Activated CD8-positive, alpha-beta memory T cell treated with anti-CD3 and anti-CD28 coated beads, Interleukin-2, amount 50 U/mL, for 4 hours (primary cell): ENCODE data around the gene OPCML.

ENCODE experiments used
- DNase-seq: peaks from one replicate; pipeline ENCODE4 v3.0.0-alpha.2; 2020

OPCML gene

DNA sequence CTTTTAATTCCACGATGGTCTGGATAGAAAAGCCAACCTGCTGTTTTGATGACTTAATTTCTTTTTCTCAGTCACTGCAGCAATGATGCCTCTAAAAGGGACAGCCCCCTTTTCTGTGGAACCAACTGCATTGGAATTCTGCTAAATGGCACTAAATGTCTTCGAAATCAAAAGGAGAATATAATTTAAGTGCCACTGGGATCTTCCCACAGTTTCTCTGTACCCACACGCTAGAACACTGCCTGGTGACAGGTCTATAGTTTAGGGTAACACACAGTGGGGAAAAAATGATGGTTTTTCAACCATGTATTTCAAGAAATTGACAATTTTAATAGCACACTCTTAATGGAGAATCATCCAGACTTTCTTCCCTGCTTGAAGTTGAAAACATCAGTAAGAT, 182.3 kb downstream of the OPCML start:
- DNase-seq: no peak

DNA sequence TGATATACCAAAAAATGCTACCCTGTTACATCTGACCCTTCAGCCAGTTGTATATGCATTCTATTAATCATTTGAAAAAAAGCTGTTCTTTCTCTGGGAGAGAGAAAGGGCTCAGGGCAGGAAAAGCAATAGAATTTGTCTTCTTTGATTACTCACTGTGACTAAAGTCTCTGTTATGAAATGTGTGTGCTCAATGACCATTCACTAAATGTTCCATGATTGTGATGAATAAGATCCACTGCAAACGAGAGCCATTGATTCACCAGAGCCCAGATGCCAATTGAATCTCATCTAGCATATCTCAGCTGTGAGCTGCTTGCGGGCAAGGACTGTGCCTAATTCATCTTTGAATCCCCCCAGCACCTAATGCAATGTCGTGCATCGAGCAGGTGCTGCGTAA, 184.3 kb downstream of the OPCML start:
- no peak for DNase-seq

GRCh38 chr11:133346137-133346536, 186.2 kb downstream of the OPCML start:
- no peak for DNase-seq

GRCh38 chr11:133343951-133344350, 188.3 kb downstream of the OPCML start:
- DNase-seq: no peak

DNA sequence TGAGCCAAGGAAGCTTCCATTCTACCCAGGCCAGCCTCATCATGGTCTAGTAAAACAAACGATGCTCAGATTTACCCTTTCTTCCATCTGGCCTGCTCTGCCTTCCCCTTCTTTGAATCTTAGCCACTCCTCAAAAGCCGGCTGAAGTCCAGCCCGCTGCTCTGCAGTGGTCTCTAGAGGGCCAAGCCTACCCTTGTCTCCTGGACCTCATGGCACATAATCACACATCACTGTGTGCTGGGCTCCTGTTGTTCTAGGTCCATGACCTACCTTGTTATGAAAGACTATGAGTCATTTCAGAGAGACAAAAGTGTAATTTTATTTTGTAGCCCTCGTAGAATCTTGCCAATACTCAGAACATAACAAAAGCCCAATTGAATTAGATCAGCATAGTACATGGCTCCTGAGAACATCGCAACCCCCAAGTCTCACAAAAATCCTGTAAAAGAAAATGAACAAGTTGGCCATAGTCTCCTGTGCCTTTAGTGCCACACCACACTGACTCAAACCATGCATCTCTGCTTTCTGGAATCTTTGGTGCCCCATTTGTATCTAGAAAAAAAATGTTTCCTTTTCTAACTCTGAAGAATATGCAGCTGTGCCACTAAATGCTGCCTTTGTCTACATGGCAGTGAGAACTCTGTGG, 192.7 kb downstream of the OPCML start:
- DNase-seq: no peak

- DNase-seq: no peak
These were observed 193.7 kb downstream of the OPCML start for GRCh38 chr11:133338588-133338987.

DNA sequence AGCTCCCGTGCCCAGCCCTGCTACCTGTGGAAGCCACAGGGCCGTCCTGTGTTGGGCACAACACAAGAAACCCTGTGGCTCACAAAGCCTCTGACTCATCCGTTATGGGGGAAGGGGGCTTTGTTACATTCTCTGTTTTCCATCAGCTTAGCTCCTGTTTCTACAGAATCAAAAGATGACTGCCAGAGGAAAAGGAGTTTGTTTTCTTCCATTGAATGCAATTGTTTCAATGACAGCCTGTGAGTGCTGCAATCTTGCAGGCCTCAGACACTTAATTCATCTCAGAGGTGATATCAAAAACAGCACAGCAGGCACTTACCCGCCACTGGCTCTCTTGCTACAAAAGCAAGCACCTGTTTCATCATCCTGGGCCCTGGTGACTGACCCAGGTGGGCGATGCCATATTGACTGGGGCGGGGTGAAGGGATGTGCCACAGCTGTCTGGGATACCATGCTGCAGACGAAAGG, 194.3 kb downstream of the OPCML start:
- no peak for DNase-seq

- DNase-seq: no peak
These were observed 195.1 kb downstream of the OPCML start for GRCh38 chr11:133337193-133337592.

- DNase-seq: no peak
These were observed 201.3 kb downstream of the OPCML start for GRCh38 chr11:133331031-133331430.

GRCh38 chr11:133326849-133327248, 205.5 kb downstream of the OPCML start:
- DNase-seq: no peak

DNA sequence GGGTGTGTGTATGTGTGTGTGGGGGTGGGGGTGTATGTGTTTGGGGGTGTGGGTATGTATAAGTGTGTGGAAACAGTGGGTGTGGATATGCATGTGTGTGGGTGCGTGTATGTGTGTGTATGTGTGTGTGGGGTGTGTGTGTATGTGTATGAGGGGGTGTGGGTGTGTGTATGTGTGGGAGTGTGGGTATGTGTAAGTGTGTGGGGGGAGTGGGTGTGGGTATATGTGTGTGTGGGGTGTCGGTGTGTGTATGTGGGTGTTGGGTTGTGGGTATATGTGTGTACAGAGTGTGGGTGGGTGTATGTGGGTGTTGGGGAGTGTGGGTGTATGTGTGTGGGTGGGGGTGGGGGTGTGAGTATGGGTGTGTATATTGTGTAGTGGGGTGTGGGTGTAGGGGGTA, 206.0 kb downstream of the OPCML start:
- DNase-seq: no peak

DNA sequence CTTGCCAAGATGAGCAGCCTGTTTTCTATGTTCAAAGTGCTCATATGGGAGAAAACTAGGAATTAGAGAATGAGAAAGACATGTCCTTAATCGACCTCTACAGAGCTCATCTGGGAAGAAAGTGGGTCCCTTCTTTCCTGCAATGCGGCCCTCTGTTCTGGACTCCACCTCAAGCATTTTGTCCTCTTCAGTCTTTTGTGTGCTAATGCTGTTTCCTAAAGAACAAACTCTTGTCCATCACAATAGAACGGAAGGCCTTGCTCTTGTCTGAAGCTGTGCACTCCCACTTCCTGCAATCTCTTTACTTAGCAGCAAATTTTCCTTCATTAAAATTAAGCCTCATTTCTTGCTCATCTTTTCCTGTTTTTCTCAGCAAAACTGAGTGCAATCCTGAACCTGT, 206.6 kb downstream of the OPCML start:
- no peak for DNase-seq

- no peak for DNase-seq
These were observed 208.9 kb downstream of the OPCML start for GRCh38 chr11:133323354-133323753.

DNA sequence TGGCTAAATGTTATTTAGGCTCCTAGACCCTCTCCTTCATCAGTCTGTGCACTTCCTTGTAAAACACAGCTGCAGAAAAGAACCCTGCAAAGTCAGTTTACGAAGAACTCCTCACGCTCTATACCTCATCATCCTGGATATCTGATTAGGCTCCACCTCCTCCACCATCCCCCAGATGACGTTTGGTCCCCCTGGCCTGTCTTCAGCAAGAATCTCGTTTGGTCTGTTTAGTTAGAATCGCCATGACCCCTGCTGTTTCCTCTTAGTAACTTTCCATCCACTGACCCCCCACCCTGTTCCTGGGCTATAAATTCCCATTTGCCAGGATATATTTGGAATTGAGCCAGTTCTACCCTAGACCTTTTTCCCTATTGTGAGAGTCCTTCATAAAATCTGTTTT, 214.1 kb downstream of the OPCML start:
- DNase-seq: no peak

- DNase-seq: no peak
These were observed 221.1 kb downstream of the OPCML start for GRCh38 chr11:133311230-133311629.

DNA sequence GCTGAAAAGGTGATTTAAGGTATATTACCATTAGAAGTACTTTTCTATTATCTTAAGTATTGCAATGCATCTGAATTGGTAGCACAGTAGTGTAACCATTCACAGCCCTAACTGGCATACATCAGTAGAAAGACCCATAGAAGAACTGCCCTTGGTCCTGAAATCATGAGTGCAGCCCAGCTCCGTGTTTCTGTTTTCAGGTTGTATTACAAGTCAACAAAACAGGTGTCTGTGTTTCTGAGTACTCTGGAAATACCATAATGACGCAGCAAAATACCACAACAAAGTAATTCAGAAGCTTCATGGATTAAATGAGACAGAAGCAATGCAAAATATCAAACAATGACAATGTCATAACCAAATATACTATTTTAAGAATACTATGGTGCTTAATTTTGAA, 226.3 kb downstream of the OPCML start:
- DNase-seq: no peak

DNA sequence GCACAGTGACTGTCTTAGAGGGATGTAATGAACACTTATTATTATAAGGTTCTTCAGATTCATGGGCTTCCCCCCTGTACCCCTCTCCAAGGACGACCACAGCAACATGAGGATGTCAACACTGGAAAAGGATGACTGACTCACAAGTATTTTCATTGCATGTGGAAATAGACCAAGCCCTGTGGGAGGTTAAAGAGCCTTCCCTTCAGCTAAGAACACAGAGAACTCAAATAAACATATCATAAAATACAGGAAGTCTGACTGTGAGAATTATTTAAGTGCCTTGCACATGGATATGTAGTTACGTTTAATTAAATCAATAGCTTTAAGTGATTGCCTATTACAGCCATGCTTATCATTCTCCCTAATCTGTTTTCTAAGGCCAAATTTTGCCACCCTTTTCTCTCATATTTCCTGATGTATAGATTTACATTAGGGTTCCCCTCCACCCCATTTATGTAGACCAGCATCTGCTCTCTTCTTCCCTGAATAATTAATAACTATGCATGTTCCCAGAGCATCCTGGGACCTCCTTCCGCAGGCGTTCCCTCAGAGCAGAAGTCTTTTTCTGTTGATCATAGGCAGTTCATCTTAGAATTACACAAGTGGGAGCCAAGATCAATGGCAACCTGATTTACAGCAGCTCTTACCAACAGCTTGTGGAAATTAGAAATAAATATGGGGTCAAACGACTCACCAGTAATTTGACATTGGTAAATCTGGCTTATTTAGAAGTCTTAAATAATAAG, 226.9 kb downstream of the OPCML start:
- no peak for DNase-seq

- DNase-seq: no peak
These were observed 229.0 kb downstream of the OPCML start for GRCh38 chr11:133303262-133303661.

- DNase-seq: no peak
These were observed 230.2 kb downstream of the OPCML start for GRCh38 chr11:133302056-133302455.

- no peak for DNase-seq
These were observed 231.6 kb downstream of the OPCML start for GRCh38 chr11:133300666-133301065.

- no peak for DNase-seq
These were observed 240.5 kb downstream of the OPCML start for GRCh38 chr11:133291780-133292179.

- no peak for DNase-seq
These were observed 246.9 kb downstream of the OPCML start for GRCh38 chr11:133285359-133285758.

DNA sequence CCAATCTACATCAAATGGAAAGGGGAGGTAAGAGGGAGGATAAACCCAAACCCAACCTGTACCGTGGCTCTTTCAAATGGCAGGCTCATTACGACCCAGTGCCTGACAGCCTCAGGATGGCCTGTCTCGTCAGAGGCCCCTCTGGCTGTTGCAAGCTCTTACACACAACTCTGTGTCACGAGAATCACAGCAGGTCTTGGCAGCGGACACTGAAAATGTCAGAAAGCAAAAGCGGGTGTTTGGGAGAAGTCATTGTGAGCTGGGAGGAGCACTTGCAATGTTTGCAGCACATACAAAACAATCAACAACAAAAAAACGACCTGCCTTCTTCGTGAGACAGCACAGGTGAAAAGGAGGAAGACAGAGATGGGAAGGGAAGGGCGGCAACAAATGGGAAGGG, 248.1 kb downstream of the OPCML start:
- no peak for DNase-seq

GRCh38 chr11:133277886-133278285, 254.4 kb downstream of the OPCML start:
- DNase-seq: no peak
